Inflammatory macrophage treated with lipopolysaccharide for 4 hours (primary cell): ENCODE data around the gene DBNDD2.

ENCODE experiments used
- DNase-seq: peaks from one replicate; pipeline ENCODE4 v3.0.0-alpha.2; 2020

DBNDD2 gene

DNA sequence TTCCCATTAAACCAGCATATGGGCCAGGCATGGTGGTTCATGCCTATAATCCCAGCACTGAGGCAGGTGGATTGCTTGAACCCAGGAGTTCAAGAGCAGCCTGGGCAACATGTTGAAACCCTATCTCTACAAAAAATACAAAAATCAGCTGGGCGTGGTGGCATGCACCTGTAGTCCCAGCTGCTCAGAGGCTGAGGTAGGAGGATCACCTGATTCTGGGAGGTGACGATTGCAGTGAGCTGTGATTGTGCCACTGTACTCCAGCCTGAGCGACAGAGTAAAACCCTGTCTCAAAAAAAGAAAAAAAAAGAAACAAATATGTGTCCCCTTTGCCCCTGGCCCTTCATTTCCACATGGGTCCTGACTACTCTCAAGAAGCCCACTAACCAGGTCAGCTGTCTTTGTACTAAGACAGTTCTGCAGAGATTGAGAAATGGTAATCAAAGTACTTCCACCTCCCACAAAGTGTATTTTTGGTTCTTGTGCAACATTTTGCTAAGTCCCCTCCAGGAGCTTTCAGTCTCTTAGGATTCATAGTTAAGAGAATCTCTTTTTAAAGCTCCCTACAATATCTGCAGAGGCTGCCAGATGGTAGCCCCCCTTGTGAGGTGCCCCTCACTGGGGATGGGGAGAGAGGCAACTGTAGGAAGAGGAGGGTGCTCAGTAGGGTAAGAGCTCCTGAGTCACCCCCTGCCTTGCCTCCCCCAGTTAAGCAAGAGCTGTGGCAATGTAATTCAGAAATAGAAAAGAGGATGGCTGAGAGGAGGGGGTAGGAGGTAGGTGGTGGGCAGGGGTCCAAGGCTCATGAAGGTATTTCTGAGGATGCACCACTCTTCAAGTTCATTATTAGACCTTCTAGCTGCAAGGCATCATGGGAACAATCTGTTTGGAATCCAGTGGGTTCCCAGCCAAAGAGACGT, 44.9 kb downstream of the DBNDD2 start:
- peak; percentile 70 for DNase-seq

DNA sequence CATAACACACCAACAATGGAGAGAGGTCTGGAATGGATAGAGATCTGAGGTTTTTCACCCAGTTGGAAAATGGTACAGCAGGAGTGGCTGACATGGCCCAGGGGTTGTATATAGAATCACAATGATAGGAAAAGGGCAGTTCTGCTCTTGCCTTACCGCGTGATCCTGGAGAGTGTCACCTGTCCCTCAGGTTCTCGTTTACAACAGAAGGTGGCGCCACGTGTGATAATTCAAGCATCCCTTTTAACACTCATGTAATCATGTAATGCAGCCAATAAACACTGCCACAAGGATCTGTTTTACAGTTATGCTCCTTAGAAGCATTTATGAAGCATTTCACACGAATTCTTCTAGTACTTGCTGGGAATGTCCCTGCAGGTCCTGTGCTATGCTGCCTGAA, 48.5 kb downstream of the DBNDD2 start:
- DNase-seq = no peak

DNA sequence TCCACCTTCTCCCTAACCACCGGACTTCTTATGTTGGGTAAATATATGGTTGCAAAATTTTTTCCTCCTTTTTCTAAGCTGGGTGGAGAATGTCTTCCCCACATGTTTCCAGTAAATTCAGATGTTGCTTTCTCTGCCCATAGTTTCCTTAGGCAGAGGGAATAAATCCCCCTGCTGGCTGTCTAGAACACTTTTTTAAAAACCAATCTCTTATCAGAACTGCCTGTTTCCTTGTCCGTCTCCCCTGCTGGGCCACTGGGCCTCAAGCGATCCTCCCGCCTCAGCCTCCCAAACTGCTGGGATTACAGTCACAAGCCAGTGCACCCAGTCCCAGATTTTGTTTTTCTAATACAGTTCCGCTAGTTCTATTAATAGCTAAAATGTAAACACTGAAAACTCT, 51.5 kb downstream of the DBNDD2 start:
- DNase-seq = no peak
